K562 (cell line): ENCODE data around the gene LY6G6C. TPM values are rescaled to one million over a fixed set of nuclear protein-coding genes. Genes with fewer than 3 reads are reported as not detected.

Source experiments
- DEAF1 ChIP-seq: fragments of 450-650 bp; formaldehyde crosslinking; IDR thresholded peaks from 2 replicates; pipeline ENCODE4 v1.4.0; 2020; ENCODE audit warnings: mild to moderate bottlenecking, moderate library complexity
- EP400 ChIP-seq: fragments of 450-650 bp; IDR thresholded peaks from 2 replicates; pipeline ENCODE4 v1.6.1; 2017; ENCODE audit warnings: antibody characterized with exemption, mild to moderate bottlenecking, moderate library complexity
- KDM5B ChIP-seq: fragments of 200-600 bp; sonication (generic); IDR thresholded peaks from 2 replicates; pipeline ENCODE4 v1.6.1; 2012; ENCODE audit warnings: low read depth, mild to moderate bottlenecking, moderate library complexity, low read length, control low read depth, inconsistent platforms; ENCODE audit not compliant: insufficient replicate concordance
- MCM3 ChIP-seq: fragments of 450-650 bp; IDR thresholded peaks from 2 replicates; pipeline ENCODE4 v1.6.1; 2016
- MGA ChIP-seq: fragments of 450-650 bp; IDR thresholded peaks from 2 replicates; pipeline ENCODE4 v1.6.1; 2016; ENCODE audit warnings: mild to moderate bottlenecking, moderate library complexity
- NFXL1 ChIP-seq: fragments of 450-650 bp; formaldehyde crosslinking; IDR thresholded peaks from 2 replicates; pipeline ENCODE4 v1.4.0; 2021; ENCODE audit warnings: mild to moderate bottlenecking
- POLR2G ChIP-seq: fragments of 200-400 bp; formaldehyde crosslinking; IDR thresholded peaks from 2 replicates; pipeline ENCODE4 v1.6.1; 2017; ENCODE audit warnings: low read depth, mild to moderate bottlenecking, antibody characterized with exemption, low read length, moderate library complexity
- SAP30 ChIP-seq: fragments of 200-600 bp; sonication (generic); IDR thresholded peaks from 2 replicates; pipeline ENCODE4 v1.6.1; 2012; ENCODE audit warnings: borderline replicate concordance, low read depth, mild to moderate bottlenecking, moderate library complexity, low read length, control low read depth, inconsistent platforms; ENCODE audit not compliant: insufficient read depth, poor library complexity, severe bottlenecking
- SMAD1 ChIP-seq: fragments of 150-350 bp; IDR thresholded peaks from 2 replicates; pipeline ENCODE4 v1.6.1; 2014; ENCODE audit warnings: low read length, low read depth; ENCODE audit not compliant: partially characterized antibody
- SMARCA4 ChIP-seq: fragments of 450-650 bp; IDR thresholded peaks from 2 replicates; pipeline ENCODE4 v1.6.1; 2016
- SMARCE1 ChIP-seq: fragments of 450-650 bp; IDR thresholded peaks from 2 replicates; pipeline ENCODE4 v1.7.1; 2016; ENCODE audit warnings: mild to moderate bottlenecking
- ZBED1 ChIP-seq: IDR thresholded peaks from 2 replicates; pipeline ENCODE4 v1.6.1; 2014
- ZNF639 ChIP-seq, 2 experiments: fragments of 200-800 bp in 1 of 2; sonication (Bioruptor generic) in 1 of 2; sonication (generic) in 1 of 2; formaldehyde crosslinking in 1 of 2; IDR thresholded peaks in 1 of 2; conservative IDR thresholded peaks in 1 of 2; 2 replicates each; pipeline versions ENCODE4 v1.5.0 to v1.6.1; 2016 to 2020; ENCODE audit warnings: missing compliant biosample characterization in 1 of 2, missing genetic modification characterization in 1 of 2, missing genetic modification reagents in 1 of 2
- polyA plus RNA-seq, 8 experiments: library from polyadenylated mRNA; depleted of rRNA in 4 of 8; stranded (reverse) in 5 of 8; unstranded in 3 of 8; fragments of >200 nt; fragmentation: Nextera tagmentation in 2 of 8; fragmentation: Illumina TruSeq in 1 of 8; extraction: Ambion mirVana in 2 of 8; extraction: Trizol in 1 of 8; gene quantifications; 2 replicates each; pipeline versions ENCODE4 v1.2.1 to v1.2.3, GENCODE V29; 2011 to 2014; ENCODE audit warnings: inconsistent platforms in 1 of 8, missing spikeins in 1 of 8
- total RNA-seq, 7 experiments: library from RNA; depleted of rRNA in 6 of 7; stranded (reverse); fragments of >200 nt in 6 of 7; fragmentation: Illumina TruSeq in 2 of 7; extraction: Trizol in 2 of 7; gene quantifications; 2 replicates each; pipeline versions ENCODE4 v1.2.1 to v1.2.3, GENCODE V29; 2011 to 2021; ENCODE audit warnings: low replicate concordance in 1 of 7

LY6G6C gene
- total and polyA plus RNA-seq, 9 of the 15 experiments (the other 6 are each of a cell fraction or from before 2014, with no cell fraction given): 0.06 to 0.20 TPM; not detected in 7

- TF ChIP-seq DEAF1 (0 out of 2 replicates have a peak, but pooled peaks have one; percentile 16), SMARCA4 (peak; percentile 55; the same call in 1 of the 2 replicates), MGA (no peak), MCM3 (0 out of 2 replicates have a peak, but pooled peaks have one; percentile 17), ZNF639 (CRISPR knock-in tag; conservative IDR thresholded peaks at IDR 0.05 in 1 of 2, IDR thresholded peaks at IDR 0.05 in 1 of 2) (0 out of 4 replicates have a peak, but pooled peaks of 1 of the 2 experiments have one; percentile 40), NFXL1 (CRISPR knock-in tag) (no peak), SAP30 (no peak), ZBED1 (no peak), SMAD1 (no peak), KDM5B (peak; percentile 12), EP400 (no peak), POLR2G (no peak), SMARCE1 (0 out of 2 replicates have a peak, but pooled peaks have one; percentile 59)
Observed at GRCh38 chr6:31676904-31677303, 44.6 kb downstream of the LY6G6C start (continued).
